Measurements from ENCODE around the gene COL7A1. TPM values are rescaled to one million over a fixed set of nuclear protein-coding genes. Genes with fewer than 3 reads are reported as not detected.

Gene COL7A1
- total RNA-seq, 2 experiments from 2014 or later, result 4.1 to 10.8 TPM

- Histone ChIP-seq H4K20me1 (ENCODE audit: insufficient read depth, low read length) (no peaks in the 10 kb centered on the region), H3K36me3 (ENCODE audit: insufficient read depth, low read length) (no peaks in the 10 kb centered on the region), H2AFZ (ENCODE audit: low read length) (peak overlapping the region; percentile 66), H3K9me2 (ENCODE audit: insufficient read depth, low read length) (no peaks in the 10 kb centered on the region), H3K27ac (ENCODE audit: low read depth, low read length, poor library complexity, severe bottlenecking) (no peak overlapping the region), H3K79me2 (ENCODE audit: insufficient read depth, low read depth, low read length) (no peaks in the 10 kb centered on the region), H3K4me3 (ENCODE audit: low read depth, low read length, poor library complexity, severe bottlenecking) (peak overlapping the region; percentile 77), H3K4me2 (ENCODE audit: low read length) (peak overlapping the region; percentile 77), H3K4me1 (ENCODE audit: insufficient read depth, low read length, poor library complexity, severe bottlenecking) (peaks cover 54% of the 10 kb centered on the region), H3K9me3 (ENCODE audit: low read length) (no peaks in the 10 kb centered on the region)
- DNase-seq (ENCODE audit: low spot score), result no peak
- ChIA-PET CTCF (ENCODE audit: unreplicated experiment) (interaction anchor here (0.5 to 1.0 kb wide), 6 partner anchors 80 to 130 kb away, joined by 3 to 4 read pairs (median 4); partner anchors contain the start of gene NCKIPSD), POLR2A (interaction anchor here (0.6 to 2.1 kb wide), 7 partner anchors 11 to 1391 kb away, joined by 3 to 8 read pairs (median 3); partner anchors contain the start of genes CCDC51, CELSR3 and TMA7)
- TF ChIP-seq, protein P1, sequence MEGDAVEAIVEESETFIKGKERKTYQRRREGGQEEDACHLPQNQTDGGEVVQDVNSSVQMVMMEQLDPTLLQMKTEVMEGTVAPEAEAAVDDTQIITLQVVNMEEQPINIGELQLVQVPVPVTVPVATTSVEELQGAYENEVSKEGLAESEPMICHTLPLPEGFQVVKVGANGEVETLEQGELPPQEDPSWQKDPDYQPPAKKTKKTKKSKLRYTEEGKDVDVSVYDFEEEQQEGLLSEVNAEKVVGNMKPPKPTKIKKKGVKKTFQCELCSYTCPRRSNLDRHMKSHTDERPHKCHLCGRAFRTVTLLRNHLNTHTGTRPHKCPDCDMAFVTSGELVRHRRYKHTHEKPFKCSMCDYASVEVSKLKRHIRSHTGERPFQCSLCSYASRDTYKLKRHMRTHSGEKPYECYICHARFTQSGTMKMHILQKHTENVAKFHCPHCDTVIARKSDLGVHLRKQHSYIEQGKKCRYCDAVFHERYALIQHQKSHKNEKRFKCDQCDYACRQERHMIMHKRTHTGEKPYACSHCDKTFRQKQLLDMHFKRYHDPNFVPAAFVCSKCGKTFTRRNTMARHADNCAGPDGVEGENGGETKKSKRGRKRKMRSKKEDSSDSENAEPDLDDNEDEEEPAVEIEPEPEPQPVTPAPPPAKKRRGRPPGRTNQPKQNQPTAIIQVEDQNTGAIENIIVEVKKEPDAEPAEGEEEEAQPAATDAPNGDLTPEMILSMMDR (conservative IDR thresholded peaks at IDR 0.05; ENCODE audit: low read length), result no peak
- no peak for TF ChIP-seq EZH2phosphoT487 (IDR thresholded peaks at IDR 0.05; ENCODE audit: borderline replicate concordance, low read depth, low read length)
- no TSS peak for BruUV-seq (replicated peaks)
- intact Hi-C loops (cut with micrococcal nuclease; ENCODE audit: unreplicated experiment), result loop anchor here (2.0 kb wide), 3 partner anchors 41 to 255 kb away; partner anchors contain the start of genes ATRIP and NME6
These were observed 39.0 kb downstream of the COL7A1 start for GRCh38 chr3:48555949-48556795.

- ChIA-PET CTCF (ENCODE audit: unreplicated experiment) (interaction anchor here (1.0 kb wide), 1 partner anchor 119 kb away, joined by 4 read pairs; no protein-coding TSS in a partner anchor), POLR2A (interaction anchor here (2.1 kb wide), 1 partner anchor 115 kb away, joined by 6 read pairs; the partner anchor contains the start of genes CCDC51 and TMA7)
- Histone ChIP-seq H3K4me2 (ENCODE audit: low read length) (peak overlapping the region; percentile 77), H2AFZ (ENCODE audit: low read length) (no peak overlapping the region), H4K20me1 (ENCODE audit: insufficient read depth, low read length) (no peaks in the 10 kb centered on the region), H3K9me3 (ENCODE audit: low read length) (no peaks in the 10 kb centered on the region), H3K79me2 (ENCODE audit: insufficient read depth, low read depth, low read length) (no peaks in the 10 kb centered on the region), H3K36me3 (ENCODE audit: insufficient read depth, low read length) (no peaks in the 10 kb centered on the region), H3K4me1 (ENCODE audit: insufficient read depth, low read length, poor library complexity, severe bottlenecking) (peaks cover 46% of the 10 kb centered on the region), H3K4me3 (ENCODE audit: low read depth, low read length, poor library complexity, severe bottlenecking) (peak overlapping the region; percentile 77), H3K9me2 (ENCODE audit: insufficient read depth, low read length) (no peaks in the 10 kb centered on the region), H3K27ac (ENCODE audit: low read depth, low read length, poor library complexity, severe bottlenecking) (no peak overlapping the region)
- intact Hi-C loops (cut with micrococcal nuclease; ENCODE audit: unreplicated experiment), result no loop called here
- BruUV-seq (replicated peaks), result no TSS peak
- no peak for TF ChIP-seq EZH2phosphoT487 (IDR thresholded peaks at IDR 0.05; ENCODE audit: borderline replicate concordance, low read depth, low read length)
- TF ChIP-seq, protein P1 (conservative IDR thresholded peaks at IDR 0.05; ENCODE audit: low read length), result no peak
- DNase-seq (ENCODE audit: low spot score), result no peak
These were observed 39.7 kb downstream of the COL7A1 start for GRCh38 chr3:48555231-48555948.
